Thymus (tissue), 2 donors: Measurements from ENCODE around the gene LIPN. TPM values are rescaled to one million over a fixed set of nuclear protein-coding genes. Genes with fewer than 3 reads are reported as not detected.

Experiments
- polyA plus RNA-seq: library from polyadenylated mRNA; stranded (reverse); fragments of 200-250 nt; gene quantifications from one replicate; pipeline ENCODE4 v1.2.3, GENCODE V29; 2013
- total RNA-seq: library from RNA; stranded (reverse); fragments of 120-200 nt; gene quantifications from one replicate; pipeline ENCODE4 v1.2.4, GENCODE V29; 2013
- donor health status: healthy.

The LIPN gene
- total and polyA plus RNA-seq, 2 donors = 0.09 to 0.50 TPM

Other genes starting within 250 kb of the LIPN start
- 4.3 TPM for gene RNLS, start 176.7 kb upstream of the LIPN start, total RNA-seq
- gene RNLS, start 176.7 kb upstream of the LIPN start, polyA plus RNA-seq = 5.0 TPM
- gene LIPJ, start 173.3 kb upstream of the LIPN start, total RNA-seq = 0.42 TPM
- gene LIPJ, start 173.3 kb upstream of the LIPN start, polyA plus RNA-seq = 0.66 TPM
- gene LIPF, start 95.6 kb upstream of the LIPN start, total RNA-seq = 0.14 TPM
- gene LIPF, start 95.6 kb upstream of the LIPN start, polyA plus RNA-seq = 1.0 TPM
- 0.33 TPM for gene LIPK, start 53.8 kb upstream of the LIPN start, total RNA-seq
- 1.5 TPM for gene LIPK, start 53.8 kb upstream of the LIPN start, polyA plus RNA-seq
- gene LIPM, start 42.7 kb downstream of the LIPN start, total RNA-seq = not detected
- 0.57 TPM for gene LIPM, start 42.7 kb downstream of the LIPN start, polyA plus RNA-seq
- 15.5 TPM for gene ANKRD22, start 91.8 kb downstream of the LIPN start, total RNA-seq
- 11.6 TPM for gene ANKRD22, start 91.8 kb downstream of the LIPN start, polyA plus RNA-seq
- gene STAMBPL1, start 120.2 kb downstream of the LIPN start, total RNA-seq = 20.5 TPM
- 12.3 TPM for gene STAMBPL1, start 120.2 kb downstream of the LIPN start, polyA plus RNA-seq
- gene ACTA2, start 192.8 kb downstream of the LIPN start, total RNA-seq = 36.8 TPM
- 285 TPM for gene ACTA2, start 192.8 kb downstream of the LIPN start, polyA plus RNA-seq
- gene FAS, start 230.8 kb downstream of the LIPN start, total RNA-seq = 36.8 TPM
- gene FAS, start 230.8 kb downstream of the LIPN start, polyA plus RNA-seq = 31.6 TPM